ENCODE measurements around the gene ARAP3.

Gene ARAP3

DNA sequence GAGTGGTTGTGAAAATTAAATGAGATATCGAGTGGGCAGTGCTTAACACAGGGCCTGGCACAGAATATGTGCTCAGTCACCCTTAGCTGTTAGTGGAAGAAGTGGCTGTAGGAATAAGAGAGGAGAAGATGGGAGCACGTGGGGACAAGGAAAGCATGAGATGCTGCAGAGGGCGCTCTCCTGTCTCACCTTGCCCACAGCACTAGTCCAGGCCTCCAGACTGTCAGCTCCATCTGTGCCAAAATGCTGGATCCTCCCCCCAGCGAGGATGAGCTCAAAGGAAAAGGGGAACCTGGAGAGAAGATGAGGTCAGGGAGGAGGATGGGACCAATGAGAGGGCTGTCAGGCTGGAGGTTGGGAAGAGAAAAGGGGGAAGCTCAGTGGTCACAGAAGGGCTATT is 12.5 kb downstream of the ARAP3 start:
- DNase-seq, result no peak

DNA sequence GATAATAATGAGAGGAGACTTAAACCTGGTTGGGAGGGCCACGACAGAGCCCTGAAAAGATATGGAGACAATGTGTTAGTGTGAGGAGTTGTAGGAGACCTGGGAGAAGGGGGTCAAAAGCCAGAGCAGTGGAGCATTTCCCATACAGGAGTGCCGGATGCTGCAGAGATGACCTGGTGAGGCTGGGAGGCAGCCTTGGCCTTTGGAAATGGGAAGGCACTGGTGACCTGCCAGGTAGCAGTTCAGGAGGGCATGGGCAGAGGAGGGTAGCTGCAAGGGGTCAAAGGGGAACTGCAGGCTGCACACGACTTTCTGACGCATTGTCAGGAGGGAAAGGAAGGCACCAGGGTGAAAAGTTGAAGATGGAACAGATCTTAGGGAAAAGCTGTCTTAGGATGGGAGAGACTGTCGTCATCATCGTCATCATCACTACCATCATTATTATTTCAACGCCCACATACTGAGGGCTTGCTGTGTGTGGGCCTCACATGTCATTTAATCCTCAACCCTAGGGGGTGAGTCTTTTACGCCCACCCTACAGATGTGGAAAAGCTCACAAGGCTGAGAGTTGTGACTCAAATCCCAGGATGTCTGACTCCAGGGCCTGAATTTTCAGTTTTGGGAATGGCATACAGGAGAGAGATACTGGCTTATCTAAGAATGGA is 13.3 kb downstream of the ARAP3 start:
- no peak for DNase-seq

DNA sequence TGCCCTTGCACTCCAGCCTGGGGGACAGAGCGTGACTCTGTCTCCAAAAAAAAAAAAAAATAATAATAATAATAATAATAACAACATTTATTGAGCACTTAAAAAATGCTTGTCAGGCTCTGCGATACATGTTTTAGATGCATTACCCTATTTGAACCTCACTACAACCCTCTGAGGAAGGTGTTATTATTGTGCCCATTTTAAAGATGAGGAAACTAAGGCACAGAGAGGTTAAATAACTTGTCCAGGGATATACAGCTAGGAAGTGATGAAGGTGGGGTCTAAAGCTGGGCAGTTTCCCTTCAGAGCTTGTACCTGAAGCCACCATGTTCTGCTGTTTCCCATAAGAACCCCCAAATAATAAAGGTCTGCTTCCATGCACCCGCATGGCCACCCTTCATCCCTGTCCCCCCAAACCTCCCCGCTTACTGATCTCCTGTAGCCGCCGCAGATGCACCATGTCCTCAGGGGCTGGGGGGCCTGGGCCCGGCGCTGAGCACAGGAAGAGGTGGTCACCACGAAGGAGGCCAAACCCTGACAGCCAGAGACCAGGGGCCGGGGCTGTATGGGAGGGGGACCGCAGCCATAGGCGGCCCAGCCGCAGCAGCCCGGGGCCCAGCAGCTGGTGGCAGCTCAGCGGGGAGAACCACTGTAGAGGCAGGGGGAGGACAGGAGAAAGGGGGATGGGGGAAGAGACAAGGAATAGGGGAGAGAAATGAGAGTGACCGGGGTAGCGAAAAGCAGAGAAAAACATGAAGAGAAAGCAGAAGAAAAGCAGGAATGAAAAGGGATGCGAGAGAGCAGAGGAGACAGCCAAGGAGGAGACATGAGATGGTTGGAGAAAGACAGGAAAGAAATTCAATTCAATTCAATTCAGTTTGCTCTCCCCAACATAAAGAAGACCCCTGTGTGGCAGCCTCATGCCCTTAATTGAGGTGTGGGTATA is 15.8 kb downstream of the ARAP3 start:
- DNase-seq, result no peak

DNA sequence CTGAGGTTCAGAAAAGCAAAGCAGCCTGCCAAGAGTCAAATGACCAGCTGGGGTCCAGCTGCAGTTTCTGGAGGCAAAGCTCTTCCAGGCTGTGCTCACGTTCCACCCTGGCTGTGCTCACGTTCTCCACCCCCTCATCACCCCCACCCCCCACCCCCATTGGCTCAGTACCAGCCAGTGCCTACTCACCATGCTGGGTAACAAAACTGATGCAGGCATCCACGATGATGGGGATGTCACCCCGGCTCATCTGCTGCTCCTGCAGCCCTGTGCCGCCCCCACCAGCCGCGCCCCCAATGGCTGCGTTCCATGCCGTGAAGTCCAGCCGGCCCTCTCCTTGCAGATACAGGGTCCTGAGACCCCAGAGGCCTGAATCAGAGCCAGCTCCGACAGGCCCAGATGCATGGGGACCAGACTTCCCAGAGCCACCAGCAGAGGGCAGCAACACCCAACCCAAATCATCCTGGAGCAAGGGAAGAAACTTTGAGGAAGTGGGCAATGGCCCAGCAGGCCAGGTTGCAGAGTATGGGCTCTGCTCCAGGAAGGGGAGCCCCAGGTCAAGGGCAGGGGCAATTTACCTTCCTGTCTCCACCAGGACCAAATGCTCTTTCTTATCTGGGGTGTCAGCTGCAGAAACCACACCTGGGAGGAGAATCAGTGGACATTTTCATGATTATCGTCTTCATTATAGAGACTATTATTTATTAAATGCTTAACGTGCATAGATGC is 17.1 kb downstream of the ARAP3 start:
- peak; percentile 79 for DNase-seq

DNA sequence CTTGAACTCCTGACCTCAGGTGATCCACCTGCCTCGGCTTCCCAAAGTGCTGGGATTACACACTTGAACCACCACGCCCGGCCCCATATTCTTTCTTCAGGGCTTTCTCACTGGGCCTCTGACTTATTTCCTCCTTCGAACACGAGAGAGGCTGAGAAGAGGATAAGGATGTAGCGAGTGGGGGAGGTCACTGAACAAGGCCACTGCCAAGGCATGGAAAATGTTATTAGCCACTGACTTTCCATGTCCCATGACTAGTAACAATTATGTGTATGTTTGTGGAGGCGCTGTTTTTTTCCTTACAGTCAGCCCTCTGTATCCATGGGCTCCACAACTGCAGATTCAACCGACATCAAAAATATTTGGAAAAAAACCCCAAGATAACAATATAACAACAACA is 18.5 kb downstream of the ARAP3 start:
- DNase-seq, result no peak

DNA sequence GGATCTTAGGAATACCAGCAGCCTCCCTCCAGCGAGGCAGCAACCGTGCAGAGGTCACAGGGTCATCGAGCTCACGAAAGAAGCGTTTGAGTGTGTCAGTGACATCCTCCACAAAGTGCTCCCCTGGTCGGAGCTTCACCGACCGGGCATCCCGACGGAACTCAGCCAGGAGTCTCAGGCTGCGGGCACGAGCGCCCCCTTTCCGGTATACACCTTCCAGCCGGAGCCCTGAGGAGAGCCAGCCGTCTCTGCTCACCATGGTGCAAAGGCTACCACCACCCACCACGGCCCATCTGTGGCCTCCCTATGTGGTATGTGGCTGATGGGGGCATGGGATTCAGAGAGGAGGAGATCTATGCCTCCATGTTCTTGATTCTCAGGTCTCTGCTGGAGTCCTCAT is 20.0 kb downstream of the ARAP3 start:
- no peak for DNase-seq

DNA sequence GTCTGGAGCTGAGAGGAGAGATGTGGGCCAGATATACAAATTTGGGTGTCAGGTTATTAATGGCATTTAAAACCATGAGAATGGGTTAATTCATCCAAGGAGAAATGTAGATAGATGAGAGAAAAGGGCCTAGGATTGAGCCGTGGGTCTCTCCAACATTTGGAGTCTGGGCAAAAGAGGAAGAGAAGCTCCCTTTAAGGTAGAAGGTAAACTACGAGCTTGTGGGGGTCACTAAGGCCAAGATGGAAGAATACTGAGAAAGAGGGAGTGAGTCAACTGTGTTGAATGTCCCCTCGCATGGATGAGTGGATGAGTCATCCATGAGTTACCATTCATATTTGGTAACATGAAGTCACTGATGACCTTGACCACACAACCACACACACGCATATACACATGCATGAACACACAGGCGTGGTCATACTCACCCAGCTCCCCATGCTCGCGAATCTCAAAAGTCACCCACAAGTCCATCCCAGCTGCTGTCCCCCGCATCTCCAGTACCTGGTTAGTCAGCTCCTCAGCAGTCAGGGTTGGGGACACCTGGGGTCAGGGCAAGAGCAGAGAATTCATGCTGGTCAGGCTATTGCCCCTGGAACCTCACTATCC is 24.0 kb downstream of the ARAP3 start:
- no peak for DNase-seq

DNA sequence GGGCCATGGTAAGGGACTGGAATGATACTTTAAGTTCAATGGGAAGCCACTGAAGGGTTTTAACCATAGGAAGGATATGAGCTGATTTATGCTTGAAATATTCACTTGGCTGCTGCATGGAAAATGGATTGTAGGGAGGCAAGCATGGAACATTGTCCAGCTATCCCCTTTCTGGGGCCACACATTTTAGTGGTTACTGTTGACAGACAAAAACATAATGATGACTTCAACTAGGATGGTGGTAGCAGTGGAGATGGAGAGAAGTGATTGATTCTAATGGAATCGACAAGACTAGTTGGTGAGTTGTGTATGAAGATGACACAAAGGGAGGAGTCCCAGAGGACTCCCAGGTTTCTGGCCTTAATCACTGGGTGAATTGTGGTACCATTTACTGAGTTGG is 24.6 kb downstream of the ARAP3 start:
- no peak for DNase-seq

DNA sequence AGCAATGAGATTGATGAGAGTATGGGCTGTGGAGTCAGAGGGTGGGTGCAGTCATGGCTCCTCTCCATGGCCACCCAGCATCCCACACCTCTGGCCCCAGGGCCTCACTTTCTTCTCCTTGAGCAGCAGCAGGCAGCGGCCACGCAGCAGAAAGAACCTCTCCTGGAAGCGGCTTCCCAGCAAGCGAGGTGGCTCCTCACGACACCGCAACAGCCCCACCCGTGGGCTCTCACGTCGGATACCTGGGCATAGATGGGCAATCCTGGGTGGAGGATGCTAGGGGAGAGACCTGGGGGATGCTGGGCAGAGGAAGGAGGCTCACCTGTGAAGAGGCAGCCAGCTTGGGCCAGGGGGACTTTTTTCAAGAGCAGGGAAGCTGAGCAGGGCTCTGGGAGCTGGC is 25.6 kb downstream of the ARAP3 start:
- DNase-seq, result no peak

DNA sequence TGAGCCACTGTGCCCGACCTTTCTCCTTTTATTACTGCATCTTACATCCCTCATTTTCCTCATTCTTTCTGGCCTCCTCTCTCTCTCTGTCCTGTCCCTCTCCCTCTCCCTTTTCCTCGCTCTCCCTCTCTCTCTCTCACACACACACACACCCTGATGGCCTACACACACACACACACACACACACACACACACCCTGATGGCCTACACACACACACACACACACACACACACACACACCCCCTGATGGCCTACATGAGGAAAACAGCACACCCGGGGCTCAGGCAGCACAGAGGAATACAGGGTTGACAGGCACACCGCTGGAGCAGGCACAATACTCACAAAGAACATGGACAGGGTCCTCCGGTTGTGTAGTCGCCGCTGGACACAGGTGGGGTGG is 27.0 kb downstream of the ARAP3 start:
- no peak for DNase-seq

DNA sequence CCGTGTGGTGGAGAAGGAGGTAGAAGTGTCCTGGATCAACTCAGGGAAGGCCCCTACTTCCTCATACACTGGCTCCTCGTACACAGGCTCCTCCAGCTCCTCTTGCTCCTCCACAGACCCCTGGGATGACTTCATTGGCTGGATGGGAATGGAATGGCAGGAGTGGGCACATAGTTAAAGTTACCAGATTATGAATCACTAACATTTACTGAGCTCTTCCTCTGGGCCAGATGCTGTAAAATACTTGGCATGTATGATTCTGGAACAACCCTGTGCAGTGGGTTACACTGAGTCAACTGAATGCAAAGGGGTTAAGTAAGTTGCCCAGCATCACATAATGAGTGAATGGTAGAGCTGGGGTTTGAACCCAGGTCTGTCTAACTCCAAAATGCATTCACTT is 27.7 kb downstream of the ARAP3 start:
- DNase-seq, result no peak

DNA sequence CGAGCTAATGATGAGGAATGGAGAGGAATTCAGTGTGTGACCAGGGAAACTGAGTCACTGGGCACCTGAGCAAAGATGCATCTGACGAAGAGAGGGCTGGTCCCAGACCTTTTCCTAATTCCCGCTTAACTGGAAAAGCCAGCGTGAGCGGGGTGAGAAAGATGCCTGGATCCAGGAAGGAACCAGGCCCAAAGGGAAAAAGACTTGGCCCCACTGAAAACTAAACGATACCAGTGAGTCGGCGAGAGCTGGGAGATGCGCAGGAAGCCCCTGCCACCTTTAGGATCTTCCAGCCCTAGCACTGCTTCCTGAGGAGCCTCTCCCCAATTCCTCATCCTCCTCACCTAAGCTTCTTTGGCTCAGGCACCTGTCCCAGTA is 30.3 kb downstream of the ARAP3 start:
- DNase-seq, result no peak

DNA sequence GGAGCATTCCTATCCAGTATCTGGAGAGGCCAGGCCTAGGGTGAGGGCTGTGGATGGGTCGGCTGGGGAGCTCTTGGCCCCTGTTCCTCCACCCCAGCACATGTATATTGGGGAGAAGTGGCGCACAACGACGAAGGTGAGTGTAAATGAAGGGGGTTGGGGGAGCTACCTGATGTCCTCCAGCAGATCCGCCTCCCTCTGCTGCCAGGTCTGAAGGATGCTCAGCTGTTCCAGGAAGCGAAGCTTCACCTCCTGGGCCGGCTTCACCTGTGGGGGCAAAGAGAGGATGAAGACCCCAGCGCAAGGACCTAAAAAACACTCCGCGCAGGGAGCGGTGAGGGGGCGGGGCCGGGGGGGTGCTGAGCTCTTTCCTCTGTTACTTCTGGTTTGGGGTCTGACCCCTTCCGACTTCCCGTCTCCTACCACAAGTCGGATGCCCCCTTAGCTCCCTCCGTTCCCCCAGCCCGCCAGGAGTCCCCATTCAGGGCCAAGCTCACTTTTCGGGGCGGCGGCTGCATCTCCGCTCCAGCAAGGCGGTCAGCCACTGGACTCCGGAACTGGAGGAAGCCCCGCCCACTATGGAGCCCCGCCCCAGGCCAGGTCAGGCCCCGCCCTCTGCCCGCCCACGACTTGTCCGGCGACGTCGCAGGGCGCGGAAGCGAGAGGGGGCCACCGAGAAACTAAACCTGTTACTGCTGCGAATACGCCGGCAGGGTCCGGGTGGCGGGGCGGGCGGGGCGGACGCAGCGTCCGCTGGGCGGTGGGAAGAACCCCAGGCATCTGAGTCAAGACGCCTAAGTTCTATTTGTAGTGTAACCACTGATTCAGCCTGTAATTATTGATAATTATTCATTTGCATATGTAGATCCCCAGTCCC is 30.9 kb downstream of the ARAP3 start, which contains the start of gene FCHSD1:
TSS of gene FCHSD1 (minus strand) at position 568 of the 877 bp plus-strand sequence. CDS start at position 518, 50 bp downstream.
- peak; percentile 81 for DNase-seq

DNA sequence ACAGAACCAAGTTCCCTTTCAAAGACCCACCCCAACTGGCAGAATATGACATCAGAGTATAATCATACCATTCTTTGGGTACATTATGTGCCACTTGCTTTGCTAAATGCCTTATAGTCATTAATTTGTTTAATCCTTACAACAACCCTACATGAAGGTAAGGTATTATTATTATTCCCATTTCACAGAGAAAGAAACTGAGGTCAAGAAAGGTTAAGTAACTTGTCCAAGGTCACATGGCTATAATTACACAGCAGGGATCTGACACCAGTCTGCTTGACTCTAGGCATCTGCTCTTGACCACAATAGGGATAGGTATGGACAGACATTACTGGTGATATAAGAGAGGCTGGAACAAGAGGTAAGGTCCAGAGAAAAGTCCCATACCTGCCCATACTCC is 32.1 kb downstream of the ARAP3 start:
- DNase-seq, result no peak

DNA sequence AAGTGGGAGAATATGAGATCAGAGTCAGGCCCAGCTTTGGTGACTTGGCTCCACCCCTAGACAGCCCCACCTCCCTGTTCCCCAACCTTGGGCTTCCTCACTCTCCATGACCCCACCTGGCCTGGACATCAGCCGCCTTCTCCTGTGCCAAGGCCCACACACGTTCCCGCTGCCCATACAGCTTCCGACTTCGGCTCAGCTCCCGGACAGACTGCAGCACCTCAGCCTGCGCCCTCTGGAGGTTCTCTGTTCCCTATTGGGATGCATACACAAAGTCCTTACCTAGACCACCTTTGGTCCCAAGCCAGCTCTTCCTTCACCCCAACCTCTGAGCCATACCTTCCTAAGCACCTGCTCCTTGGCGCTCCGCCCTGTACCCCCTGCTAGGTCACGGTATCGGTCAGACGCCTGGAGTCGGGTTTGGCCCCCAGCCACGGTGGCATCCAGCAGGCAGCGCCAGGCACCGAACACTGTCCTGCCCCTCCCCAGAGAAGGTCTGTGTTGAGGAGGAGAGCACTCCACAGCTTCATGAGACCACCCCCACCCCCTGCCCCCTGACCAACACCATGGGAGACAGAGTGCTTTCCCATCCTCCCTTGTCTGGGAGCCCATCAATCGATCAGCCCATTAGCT is 32.9 kb downstream of the ARAP3 start:
- no peak for DNase-seq

DNA sequence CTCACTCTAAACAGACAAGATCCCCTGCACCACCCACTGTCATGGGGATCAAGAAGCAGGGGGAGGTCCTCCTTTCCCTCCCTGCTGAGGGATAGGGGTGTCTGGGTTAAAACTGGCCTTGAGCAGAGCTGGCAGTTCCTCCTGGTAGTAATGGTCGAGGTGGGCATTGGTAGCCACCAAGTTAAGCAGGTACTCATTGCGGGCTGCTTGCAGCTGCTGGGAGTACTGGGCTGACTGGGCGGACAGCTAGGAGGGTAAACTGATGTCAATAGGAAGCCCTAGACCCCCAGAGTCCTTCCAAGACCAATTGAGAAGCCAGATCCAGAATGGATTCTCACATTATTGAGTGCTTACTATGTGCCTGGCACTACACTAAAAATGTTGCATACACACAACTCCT is 34.2 kb downstream of the ARAP3 start:
- no peak for DNase-seq

DNA sequence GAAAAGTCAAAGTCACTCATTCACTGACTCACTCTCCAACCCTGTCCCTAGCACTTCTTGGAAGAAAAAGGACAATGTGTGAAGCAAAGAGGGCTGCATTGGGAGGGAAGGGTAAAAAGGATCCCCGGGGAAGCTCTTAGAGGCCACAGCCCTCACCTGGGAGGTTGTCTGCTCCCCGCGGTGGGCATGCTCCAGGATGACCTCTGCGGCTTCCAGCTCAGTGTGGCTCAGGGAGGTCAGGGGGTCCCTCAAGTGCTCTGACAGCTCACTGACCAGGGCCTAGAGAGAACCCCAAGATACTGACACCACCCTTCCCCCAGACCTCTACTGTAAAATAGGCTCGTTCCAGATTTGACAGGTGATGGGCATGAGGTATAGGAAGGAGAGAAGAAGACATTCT is 34.8 kb downstream of the ARAP3 start:
- no peak for DNase-seq

DNA sequence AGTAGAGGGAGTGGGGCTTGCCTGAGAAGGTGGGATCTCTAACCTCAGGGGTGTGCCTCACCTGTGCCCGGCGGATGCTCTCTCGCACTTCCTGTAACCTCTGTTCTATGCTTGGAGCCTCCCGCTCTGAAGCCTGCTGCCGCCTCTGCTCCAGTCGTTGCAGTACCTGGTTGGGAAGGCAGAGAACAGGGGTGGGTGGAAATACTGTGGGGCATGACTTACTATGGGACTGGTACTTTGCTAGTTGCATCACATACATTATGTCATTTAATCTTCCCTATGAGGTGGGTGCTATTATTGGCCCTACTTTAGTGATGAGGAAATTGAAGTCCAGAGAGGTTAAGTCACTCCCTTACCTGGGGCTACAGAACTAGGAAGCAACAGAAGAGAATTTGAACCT is 36.0 kb downstream of the ARAP3 start:
- no peak for DNase-seq

DNA sequence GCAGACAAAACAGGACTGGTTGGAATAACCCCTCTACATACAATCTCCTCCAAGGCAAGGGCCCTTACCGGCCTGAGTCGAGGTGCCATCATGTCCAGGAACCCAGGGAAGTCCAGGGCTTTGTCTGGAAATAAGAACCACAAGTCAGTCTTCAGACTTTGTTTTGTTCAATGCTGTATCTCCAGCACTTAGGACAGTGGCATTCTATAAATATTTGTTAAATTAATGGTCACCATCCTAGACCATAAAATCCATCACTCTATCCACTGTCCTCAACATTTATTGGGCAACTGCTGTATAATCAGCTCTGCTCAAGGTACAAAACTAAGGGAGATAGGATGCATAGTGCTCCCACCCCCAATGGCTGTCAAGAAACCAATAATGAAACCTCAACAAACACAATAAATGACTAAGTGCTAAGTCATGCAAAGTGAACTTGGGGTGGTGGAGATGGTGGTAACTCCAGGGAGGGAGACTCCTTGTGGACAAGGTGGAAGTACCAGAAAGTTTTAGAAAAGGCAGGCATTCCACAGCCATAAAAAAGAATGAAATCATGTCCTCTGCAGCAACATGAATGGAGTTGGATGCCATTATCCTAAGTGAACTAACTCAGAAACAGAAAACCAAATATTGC is 40.3 kb downstream of the ARAP3 start:
- peak; percentile 43 for DNase-seq

DNA sequence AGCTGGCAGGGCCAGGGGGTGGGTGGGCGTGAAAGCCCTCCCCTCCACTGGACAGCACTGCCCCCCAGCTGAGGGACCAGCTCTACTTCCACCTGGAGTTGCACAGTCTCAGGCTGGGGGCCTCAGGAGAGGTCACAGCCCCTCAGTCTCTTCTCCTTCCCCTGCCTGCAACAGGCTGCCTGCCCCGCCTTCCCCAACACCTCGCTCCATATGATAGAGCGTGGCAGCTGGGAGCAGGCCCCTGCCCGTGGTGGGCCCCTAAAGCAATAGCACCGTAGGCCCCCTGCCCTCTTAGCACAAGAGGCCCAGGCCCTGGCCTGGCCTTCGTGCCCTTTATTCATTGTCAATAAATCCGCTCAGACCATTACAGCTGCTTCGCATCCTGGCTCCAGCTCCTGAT is 41.3 kb downstream of the ARAP3 start:
- DNase-seq, result no peak

DNA sequence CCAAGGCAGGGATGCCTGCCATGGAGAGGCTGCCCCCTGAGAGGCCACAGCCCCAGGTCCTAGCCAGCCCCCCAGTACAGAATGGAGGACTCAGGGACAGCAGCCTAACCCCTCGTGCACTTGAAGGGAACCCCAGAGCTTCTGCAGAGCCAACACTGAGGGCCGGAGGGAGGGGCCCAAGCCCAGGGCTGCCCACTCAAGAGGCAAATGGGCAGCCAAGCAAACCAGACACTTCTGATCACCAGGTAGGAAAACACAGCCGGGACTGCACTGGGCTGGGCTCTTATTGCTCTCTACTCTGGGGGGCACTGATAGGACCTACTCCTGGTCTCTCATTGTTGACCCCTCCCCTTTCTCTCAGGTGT is 42.0 kb downstream of the ARAP3 start:
- DNase-seq, result no peak
